HEK293T (cell line): ENCODE results near the gene PHB1.

ENCODE experiments used
- BHLHE40 ChIP-seq: fragments of 450-650 bp; IDR thresholded peaks from 2 replicates; pipeline ENCODE4 v1.6.1; 2016; ENCODE audit warnings: mild to moderate bottlenecking, moderate library complexity, borderline replicate concordance
- CTBP1 ChIP-seq: fragments of 450-650 bp; IDR thresholded peaks from 2 replicates; pipeline ENCODE4 v1.6.1; 2016; ENCODE audit warnings: borderline replicate concordance
- FOXA1 ChIP-seq: fragments of 450-650 bp; IDR thresholded peaks from 2 replicates; pipeline ENCODE4 v1.6.1; 2016; ENCODE audit warnings: mild to moderate bottlenecking
- FOXK2 ChIP-seq: fragments of 450-650 bp; IDR thresholded peaks from 2 replicates; pipeline ENCODE4 v1.6.1; 2016; ENCODE audit warnings: mild to moderate bottlenecking
- FOXM1 ChIP-seq: fragments of 450-650 bp; IDR thresholded peaks from 2 replicates; pipeline ENCODE4 v1.6.1; 2017; ENCODE audit warnings: mild to moderate bottlenecking, borderline replicate concordance
- L3MBTL2 ChIP-seq: fragments of 450-650 bp; conservative IDR thresholded peaks from 2 replicates; pipeline ENCODE4 v1.6.1; 2016; ENCODE audit warnings: mild to moderate bottlenecking
- NFRKB ChIP-seq: fragments of 450-650 bp; IDR thresholded peaks from 2 replicates; pipeline ENCODE4 v1.6.1; 2016; ENCODE audit warnings: mild to moderate bottlenecking, moderate library complexity
- SP1 ChIP-seq: fragments of 450-650 bp; IDR thresholded peaks from 2 replicates; pipeline ENCODE4 v1.6.1; 2017
- TARDBP ChIP-seq: fragments of 450-650 bp; IDR thresholded peaks from 2 replicates; pipeline ENCODE4 v1.6.1; 2016
- ZNF384 ChIP-seq: fragments of 450-650 bp; IDR thresholded peaks from 2 replicates; pipeline ENCODE4 v1.6.1; 2016

- TF ChIP-seq SP1 = no peak
- TF ChIP-seq FOXK2 = no peak
- no peak for TF ChIP-seq BHLHE40
- no peak for TF ChIP-seq ZNF384
- TF ChIP-seq FOXA1 = no peak
- no peak for TF ChIP-seq FOXM1
- TF ChIP-seq CTBP1 = no peak
- TF ChIP-seq TARDBP = no peak
- TF ChIP-seq L3MBTL2 = no peak
- TF ChIP-seq NFRKB = no peak
Measured at GRCh38 chr17:49445591-49445990, 30.9 kb upstream of the PHB1 start.
